Measurements from ENCODE around the gene RHEB. TPM values are rescaled to one million over a fixed set of nuclear protein-coding genes. Genes with fewer than 3 reads are reported as not detected.

The RHEB gene
- 85.1 TPM for polyA plus RNA-seq (2013, experiment 1 of 2)
- 85.3 TPM for polyA plus RNA-seq (2013, experiment 2 of 2)

GRCh38 chr7:151519765-151520418 lies at the start of gene RHEB:
RHEB (minus strand) TSS chr7:151519895; CDS start chr7:151519511, 384 bp downstream.
- peaks cover 5% of the 10 kb centered on the region for H3K79me1 ChIP-seq (ENCODE audit: low read length)
- peak within 1 kb of the TSS; percentile 91 for H3K56ac ChIP-seq (ENCODE audit: low read length)
- peaks cover 40% of the 10 kb centered on the region for H3K79me2 ChIP-seq (ENCODE audit: control insufficient read depth, insufficient read depth, low read length)
- H3K4ac ChIP-seq (ENCODE audit: low read depth, low read length): peak within 1 kb of the TSS; percentile 98
- H3K18ac ChIP-seq (ENCODE audit: low read length): peak within 1 kb of the TSS; percentile 99
- H3K9ac ChIP-seq (ENCODE audit: low read length): peak within 1 kb of the TSS; percentile 75
- peak within 1 kb of the TSS; percentile 72 for H3K4me2 ChIP-seq (ENCODE audit: low read length)
- H2BK15ac ChIP-seq (replicated peaks; ENCODE audit: low read depth): no peak within 1 kb of the TSS
- H2AK5ac ChIP-seq (ENCODE audit: low read length): no peak within 1 kb of the TSS
- no peak within 1 kb of the TSS for H2BK5ac ChIP-seq (ENCODE audit: low read length)
- H3K23ac ChIP-seq (ENCODE audit: low read length): no peak within 1 kb of the TSS
- H3K4me3 ChIP-seq (ENCODE audit: low read length): peak within 1 kb of the TSS; percentile 58
- no peak within 1 kb of the TSS for H4K5ac ChIP-seq (ENCODE audit: low read length)
- DNase-seq: peak; percentile 100
- no peaks in the 10 kb centered on the region for H3K4me1 ChIP-seq (ENCODE audit: control insufficient read depth, low read depth, low read length)
- no peaks in the 10 kb centered on the region for H3K27me3 ChIP-seq (ENCODE audit: insufficient read depth, low read length, poor library complexity)
- WGBS (ENCODE audit: extremely low coverage, insufficient coverage, low lambda C conversion rate): no CpG with 5 or more reads among the region's 66 CpGs
- peak within 1 kb of the TSS; percentile 88 for H3K27ac ChIP-seq (ENCODE audit: low read depth, low read length)
- no peak within 1 kb of the TSS for H4K8ac ChIP-seq (ENCODE audit: low read depth, low read length)
- peak within 1 kb of the TSS; percentile 74 for H2BK120ac ChIP-seq (ENCODE audit: low read depth, low read length)
- H3K36me3 ChIP-seq (ENCODE audit: control insufficient read depth, insufficient read depth, low read length): no peaks in the 10 kb centered on the region

DNA sequence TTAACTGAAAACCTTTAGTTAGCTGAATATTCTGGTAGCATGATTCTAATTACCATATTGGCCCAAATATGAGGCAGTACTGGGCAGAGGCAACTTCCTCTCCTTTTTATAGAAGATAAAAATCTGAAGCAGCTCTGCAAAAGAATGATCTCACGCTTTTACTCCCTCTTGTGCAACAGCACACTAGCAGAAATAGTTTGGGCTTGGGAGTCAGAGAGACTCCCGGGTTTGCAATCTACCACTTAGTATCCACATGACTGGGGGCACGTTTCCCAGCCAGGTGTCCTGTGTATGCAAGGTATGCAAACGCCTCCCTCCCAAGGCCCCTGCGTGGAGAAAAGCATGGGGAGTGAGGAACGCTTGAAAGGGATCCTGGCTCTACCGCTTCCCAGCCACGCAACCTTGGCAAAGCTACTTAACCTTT lies 47.2 kb upstream of the RHEB start:
- Histone ChIP-seq H3K27me3 (ENCODE audit: insufficient read depth, low read length, poor library complexity) (no peaks in the 10 kb centered on the region), H3K27ac (ENCODE audit: low read depth, low read length) (no peak overlapping the region), H3K9ac (ENCODE audit: low read length) (no peak overlapping the region), H2AK5ac (ENCODE audit: low read length) (no peak overlapping the region), H3K4me2 (ENCODE audit: low read length) (no peak overlapping the region), H2BK5ac (ENCODE audit: low read length) (no peak overlapping the region), H4K8ac (ENCODE audit: low read depth, low read length) (no peak overlapping the region), H3K4ac (ENCODE audit: low read depth, low read length) (no peak overlapping the region), H3K79me1 (ENCODE audit: low read length) (no peaks in the 10 kb centered on the region), H3K36me3 (ENCODE audit: control insufficient read depth, insufficient read depth, low read length) (no peaks in the 10 kb centered on the region), H3K79me2 (ENCODE audit: control insufficient read depth, insufficient read depth, low read length) (no peaks in the 10 kb centered on the region), H4K5ac (ENCODE audit: low read length) (no peak overlapping the region), H3K4me3 (ENCODE audit: low read length) (no peak overlapping the region), H3K18ac (ENCODE audit: low read length) (no peak overlapping the region), H3K23ac (ENCODE audit: low read length) (no peak overlapping the region), H2BK15ac (replicated peaks; ENCODE audit: low read depth) (no peak overlapping the region), H2BK120ac (ENCODE audit: low read depth, low read length) (no peak overlapping the region), H3K56ac (ENCODE audit: low read length) (no peak overlapping the region), H3K4me1 (ENCODE audit: control insufficient read depth, low read depth, low read length) (no peaks in the 10 kb centered on the region)
- DNase-seq: peak; percentile 59
- WGBS (ENCODE audit: extremely low coverage, insufficient coverage, low lambda C conversion rate): no CpG with 5 or more reads among the region's 8 CpGs

- Histone ChIP-seq H3K56ac (ENCODE audit: low read length) (no peak overlapping the region), H3K18ac (ENCODE audit: low read length) (no peak overlapping the region), H3K23ac (ENCODE audit: low read length) (no peak overlapping the region), H3K4me1 (ENCODE audit: control insufficient read depth, low read depth, low read length) (no peaks in the 10 kb centered on the region), H4K8ac (ENCODE audit: low read depth, low read length) (no peak overlapping the region), H2BK120ac (ENCODE audit: low read depth, low read length) (no peak overlapping the region), H3K27ac (ENCODE audit: low read depth, low read length) (no peak overlapping the region), H3K9ac (ENCODE audit: low read length) (no peak overlapping the region), H3K36me3 (ENCODE audit: control insufficient read depth, insufficient read depth, low read length) (no peaks in the 10 kb centered on the region), H3K79me1 (ENCODE audit: low read length) (no peaks in the 10 kb centered on the region), H2BK15ac (replicated peaks; ENCODE audit: low read depth) (no peak overlapping the region), H3K4me3 (ENCODE audit: low read length) (no peak overlapping the region), H3K79me2 (ENCODE audit: control insufficient read depth, insufficient read depth, low read length) (no peaks in the 10 kb centered on the region), H3K27me3 (ENCODE audit: insufficient read depth, low read length, poor library complexity) (no peaks in the 10 kb centered on the region), H3K4ac (ENCODE audit: low read depth, low read length) (no peak overlapping the region), H4K5ac (ENCODE audit: low read length) (no peak overlapping the region), H2AK5ac (ENCODE audit: low read length) (no peak overlapping the region), H2BK5ac (ENCODE audit: low read length) (no peak overlapping the region), H3K4me2 (ENCODE audit: low read length) (no peak overlapping the region)
- no CpG with 5 or more reads among the region's 9 CpGs for WGBS (ENCODE audit: extremely low coverage, insufficient coverage, low lambda C conversion rate)
- DNase-seq: no peak
Observed at GRCh38 chr7:151565541-151565940, 45.8 kb upstream of the RHEB start.

DNA sequence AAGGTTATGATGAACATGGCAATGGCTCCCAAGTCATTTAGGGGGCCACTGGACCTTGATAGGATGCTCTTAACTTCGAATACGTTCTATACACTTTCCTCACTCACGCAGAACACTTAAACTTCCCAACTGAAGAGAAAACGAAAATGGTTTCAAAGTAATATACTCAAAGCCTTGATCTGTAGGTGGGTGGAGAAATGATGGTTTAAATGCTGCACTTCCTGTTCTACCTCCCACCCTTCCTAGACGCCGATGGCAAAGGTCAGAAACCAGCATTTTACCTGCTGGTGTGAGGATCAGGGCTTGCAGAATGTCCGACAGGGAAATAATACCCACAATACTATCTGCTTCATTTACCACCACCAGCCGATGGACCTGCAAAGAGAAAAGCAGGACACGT lies 40.5 kb upstream of the RHEB start:
- no peak overlapping the region for H3K9ac ChIP-seq (ENCODE audit: low read length)
- no peak overlapping the region for H3K18ac ChIP-seq (ENCODE audit: low read length)
- H3K4me1 ChIP-seq (ENCODE audit: control insufficient read depth, low read depth, low read length): no peaks in the 10 kb centered on the region
- no peak overlapping the region for H4K5ac ChIP-seq (ENCODE audit: low read length)
- H3K4me3 ChIP-seq (ENCODE audit: low read length): no peak overlapping the region
- no peak overlapping the region for H3K56ac ChIP-seq (ENCODE audit: low read length)
- H2BK120ac ChIP-seq (ENCODE audit: low read depth, low read length): no peak overlapping the region
- H3K27me3 ChIP-seq (ENCODE audit: insufficient read depth, low read length, poor library complexity): no peaks in the 10 kb centered on the region
- no peak overlapping the region for H3K23ac ChIP-seq (ENCODE audit: low read length)
- no peak overlapping the region for H3K27ac ChIP-seq (ENCODE audit: low read depth, low read length)
- no peak overlapping the region for H2BK15ac ChIP-seq (replicated peaks; ENCODE audit: low read depth)
- no peaks in the 10 kb centered on the region for H3K36me3 ChIP-seq (ENCODE audit: control insufficient read depth, insufficient read depth, low read length)
- H2BK5ac ChIP-seq (ENCODE audit: low read length): no peak overlapping the region
- no peak overlapping the region for H3K4me2 ChIP-seq (ENCODE audit: low read length)
- DNase-seq: no peak
- H2AK5ac ChIP-seq (ENCODE audit: low read length): no peak overlapping the region
- no peaks in the 10 kb centered on the region for H3K79me1 ChIP-seq (ENCODE audit: low read length)
- WGBS (ENCODE audit: extremely low coverage, insufficient coverage, low lambda C conversion rate): no CpG with 5 or more reads among the region's 9 CpGs
- no peak overlapping the region for H4K8ac ChIP-seq (ENCODE audit: low read depth, low read length)
- H3K4ac ChIP-seq (ENCODE audit: low read depth, low read length): no peak overlapping the region
- H3K79me2 ChIP-seq (ENCODE audit: control insufficient read depth, insufficient read depth, low read length): no peaks in the 10 kb centered on the region

GRCh38 chr7:151559557-151560183 lies 40.0 kb upstream of the RHEB start:
- Histone ChIP-seq H3K79me1 (ENCODE audit: low read length) (no peaks in the 10 kb centered on the region), H2BK120ac (ENCODE audit: low read depth, low read length) (no peak overlapping the region), H3K4ac (ENCODE audit: low read depth, low read length) (no peak overlapping the region), H3K23ac (ENCODE audit: low read length) (no peak overlapping the region), H3K27me3 (ENCODE audit: insufficient read depth, low read length, poor library complexity) (no peaks in the 10 kb centered on the region), H3K36me3 (ENCODE audit: control insufficient read depth, insufficient read depth, low read length) (no peaks in the 10 kb centered on the region), H4K5ac (ENCODE audit: low read length) (no peak overlapping the region), H3K9ac (ENCODE audit: low read length) (no peak overlapping the region), H3K18ac (ENCODE audit: low read length) (no peak overlapping the region), H4K8ac (ENCODE audit: low read depth, low read length) (no peak overlapping the region), H3K4me3 (ENCODE audit: low read length) (no peak overlapping the region), H2BK5ac (ENCODE audit: low read length) (no peak overlapping the region), H3K4me1 (ENCODE audit: control insufficient read depth, low read depth, low read length) (no peaks in the 10 kb centered on the region), H3K56ac (ENCODE audit: low read length) (no peak overlapping the region), H2AK5ac (ENCODE audit: low read length) (no peak overlapping the region), H3K4me2 (ENCODE audit: low read length) (no peak overlapping the region), H3K79me2 (ENCODE audit: control insufficient read depth, insufficient read depth, low read length) (no peaks in the 10 kb centered on the region), H3K27ac (ENCODE audit: low read depth, low read length) (no peak overlapping the region), H2BK15ac (replicated peaks; ENCODE audit: low read depth) (no peak overlapping the region)
- no CpG with 5 or more reads among the region's 5 CpGs for WGBS (ENCODE audit: extremely low coverage, insufficient coverage, low lambda C conversion rate)
- no peak for DNase-seq
